ENCODE results near the gene ZBTB4.

ZBTB4 gene

GRCh38 chr17:7467498-7467897 lies 11.9 kb downstream of the ZBTB4 start:
- no peak for DNase-seq

GRCh38 chr17:7466639-7467341 lies 12.6 kb downstream of the ZBTB4 start:
- no peak for DNase-seq

GRCh38 chr17:7466318-7466638 lies 13.2 kb downstream of the ZBTB4 start:
- DNase-seq = no peak

- no peak for DNase-seq
These were observed 13.7 kb downstream of the ZBTB4 start for GRCh38 chr17:7465597-7466275.

- no peak for DNase-seq
These were observed 15.3 kb downstream of the ZBTB4 start for GRCh38 chr17:7464081-7464480.

DNA sequence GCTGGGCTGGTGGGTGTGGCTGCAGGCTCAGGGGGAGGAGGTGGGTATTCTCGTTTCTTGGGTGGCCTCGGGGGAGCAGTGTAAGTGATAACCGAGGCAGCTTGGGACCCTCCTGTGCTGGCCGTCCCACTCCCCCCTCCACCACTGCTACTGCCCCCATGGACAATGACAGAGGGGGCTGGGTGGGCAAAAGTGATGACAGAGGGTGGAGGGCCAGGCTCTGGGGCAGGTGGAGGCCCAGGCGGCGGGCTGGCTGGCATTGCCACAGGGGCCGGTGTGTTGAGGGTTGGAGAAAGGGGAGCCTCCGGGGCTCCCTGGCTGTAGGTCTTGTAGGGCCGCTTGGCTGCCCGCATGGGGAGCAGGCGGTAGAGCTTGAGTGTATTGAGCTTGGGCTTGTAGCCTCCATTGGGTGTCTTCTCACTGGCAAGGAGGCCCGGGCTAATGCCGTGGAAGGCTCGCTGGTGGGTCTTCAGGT lies 16.0 kb downstream of the ZBTB4 start:
- no peak for DNase-seq

DNA sequence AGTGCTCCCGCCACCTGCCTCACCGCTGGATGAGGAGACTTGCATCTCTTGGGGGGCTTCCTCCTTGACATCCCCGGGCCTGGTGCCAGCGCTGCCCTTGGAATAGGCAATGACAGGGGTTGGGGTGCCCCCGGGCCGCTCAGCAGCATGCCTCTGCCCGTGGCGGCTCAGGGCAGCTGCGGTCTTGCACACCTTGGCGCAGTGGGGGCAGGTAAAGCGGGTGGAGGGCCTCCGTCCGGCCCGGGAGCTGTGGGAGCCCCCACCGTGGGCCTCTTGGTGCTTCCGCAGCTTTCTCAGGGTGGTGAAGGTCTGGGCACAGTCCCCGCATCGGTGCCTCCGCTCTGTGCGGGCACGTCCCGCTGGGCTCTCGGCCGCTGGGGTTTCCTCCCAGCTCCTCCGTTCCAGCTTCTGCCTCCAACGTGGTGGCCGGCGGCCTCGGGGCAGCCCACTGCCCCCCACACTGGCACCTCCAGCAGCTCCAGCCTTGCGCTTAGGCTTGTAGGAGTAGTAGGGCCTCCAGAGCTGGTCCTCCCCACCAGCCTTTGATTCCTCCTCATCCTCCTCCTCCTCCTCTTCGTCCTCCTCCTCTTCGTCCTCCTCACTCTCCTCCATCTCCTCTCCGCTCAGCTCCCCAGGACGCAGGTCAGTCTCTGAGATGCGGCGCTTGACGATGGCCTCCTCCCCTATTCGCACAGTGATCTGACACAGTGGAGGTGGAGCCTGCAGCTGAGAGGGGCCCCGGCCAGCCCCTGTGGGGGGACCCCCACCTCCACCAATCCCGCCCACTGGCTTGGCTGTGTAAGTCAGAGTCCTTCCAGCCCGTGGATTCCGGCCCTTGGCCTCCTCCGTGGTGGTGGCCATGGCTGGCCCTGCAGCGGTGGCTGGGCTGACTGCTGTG lies 16.7 kb downstream of the ZBTB4 start:
- no peak for DNase-seq

DNA sequence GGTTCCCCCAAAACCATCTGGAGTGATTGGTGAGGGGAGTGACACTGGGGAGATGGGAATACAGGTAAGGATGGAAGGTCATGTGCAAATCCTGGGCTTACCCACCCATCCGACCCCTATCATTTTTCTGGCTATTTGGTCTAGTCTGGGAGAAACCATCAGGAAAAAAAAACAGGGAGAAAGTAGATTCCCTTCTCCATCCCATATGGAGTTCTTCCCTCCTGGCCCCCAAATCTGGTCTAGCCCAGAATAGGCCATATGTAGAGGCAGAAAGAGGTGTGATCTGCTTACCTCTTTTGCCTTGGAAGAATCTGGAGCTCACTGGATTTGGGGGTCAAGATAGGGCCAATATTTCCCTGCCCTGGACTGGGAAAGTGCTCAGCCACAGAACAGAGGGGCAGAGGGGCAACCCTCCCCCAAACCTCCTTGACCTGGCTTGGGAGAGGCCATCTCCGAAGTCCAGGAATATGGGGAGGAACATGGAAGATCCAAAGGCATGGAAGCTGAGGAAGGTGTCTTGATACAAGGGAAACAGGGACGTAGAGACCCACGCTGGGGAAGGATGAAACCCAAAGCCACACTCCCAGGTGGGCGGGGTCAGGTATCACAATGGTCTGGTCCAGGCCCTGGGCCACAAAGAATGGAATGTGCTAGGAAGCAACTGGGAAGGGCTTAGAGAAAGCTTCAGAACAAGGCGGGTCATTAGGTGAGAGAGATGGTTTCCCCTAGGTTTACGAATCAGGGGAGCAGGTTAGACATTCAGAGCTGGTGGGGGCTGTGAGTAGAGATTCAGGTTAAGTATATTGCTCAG lies 18.4 kb downstream of the ZBTB4 start:
- DNase-seq = no peak

GRCh38 chr17:7459961-7460545 lies 19.4 kb downstream of the ZBTB4 start:
- no peak for DNase-seq

DNA sequence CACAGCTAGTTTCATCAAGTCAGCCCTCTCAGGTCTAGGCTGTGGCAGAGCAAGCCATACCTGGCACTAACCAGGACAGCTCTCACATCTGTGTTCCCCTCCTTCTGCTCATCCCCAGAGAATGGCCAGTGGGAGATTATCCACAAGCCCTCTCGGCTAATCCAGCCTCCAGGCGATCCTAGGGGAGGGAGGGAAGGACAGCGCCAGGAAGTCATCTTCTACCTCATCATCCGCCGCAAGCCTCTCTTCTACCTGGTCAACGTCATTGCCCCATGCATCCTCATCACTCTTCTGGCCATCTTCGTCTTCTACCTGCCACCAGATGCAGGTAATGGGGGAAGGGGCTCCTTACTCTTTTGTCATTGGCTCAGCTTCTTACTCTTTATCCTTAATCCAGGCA lies 31.0 kb downstream of the ZBTB4 start:
- no peak for DNase-seq

GRCh38 chr17:7445619-7445968 lies 33.8 kb downstream of the ZBTB4 start:
- DNase-seq = no peak

- DNase-seq = peak; percentile 54
These were observed 34.5 kb downstream of the ZBTB4 start, which contains the start of gene CHRNB1 for GRCh38 chr17:7444682-7445618. CHRNB1 (plus strand) TSS chr17:7445061; CDS start chr17:7445128, 67 bp downstream.

DNA sequence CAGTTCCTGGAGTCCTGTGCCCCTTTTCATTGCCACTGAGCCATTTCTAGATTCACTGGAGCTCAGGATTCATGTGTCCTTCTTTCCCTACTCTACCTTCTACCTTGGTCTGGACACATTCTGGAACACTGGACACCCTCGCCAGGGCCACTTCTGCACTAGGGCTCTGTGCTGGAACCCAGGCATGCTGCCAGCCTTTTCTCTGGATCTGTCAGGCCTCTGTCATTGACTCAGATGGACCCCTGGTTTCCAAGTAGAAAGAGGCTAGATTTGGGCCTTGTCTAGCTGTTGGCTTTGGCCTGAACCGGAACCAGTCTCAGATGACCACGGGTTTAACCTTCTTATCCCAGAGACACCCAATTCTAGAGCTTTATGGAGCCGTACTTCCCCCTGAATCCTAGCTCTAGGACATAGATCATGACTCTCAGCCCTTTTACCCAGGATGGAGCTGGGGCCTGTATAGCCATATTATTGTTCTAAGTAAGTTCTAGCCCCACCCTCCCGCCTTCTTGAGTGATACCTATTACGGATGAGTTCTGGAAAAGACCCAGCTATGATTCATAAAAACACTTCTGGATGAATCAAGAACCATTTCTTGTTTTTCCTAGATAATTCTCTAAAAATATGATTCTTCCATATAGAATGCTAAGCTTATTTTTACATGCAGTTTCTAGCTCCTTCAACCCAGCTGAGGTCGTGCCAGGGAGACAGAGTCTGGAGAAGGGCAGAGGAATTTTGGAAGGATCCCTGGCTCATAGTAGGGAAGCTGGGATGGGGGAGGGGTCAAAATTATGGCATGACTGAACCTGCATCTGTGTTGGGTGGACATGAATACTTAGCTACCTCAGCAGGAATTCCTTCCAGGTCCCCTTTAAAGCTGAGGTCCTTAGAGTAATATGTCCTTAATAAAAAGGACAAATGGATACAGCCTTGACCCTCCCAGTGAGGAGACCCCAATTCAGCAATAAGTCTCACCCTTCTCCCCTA lies 35.6 kb downstream of the ZBTB4 start:
- DNase-seq = no peak

DNA sequence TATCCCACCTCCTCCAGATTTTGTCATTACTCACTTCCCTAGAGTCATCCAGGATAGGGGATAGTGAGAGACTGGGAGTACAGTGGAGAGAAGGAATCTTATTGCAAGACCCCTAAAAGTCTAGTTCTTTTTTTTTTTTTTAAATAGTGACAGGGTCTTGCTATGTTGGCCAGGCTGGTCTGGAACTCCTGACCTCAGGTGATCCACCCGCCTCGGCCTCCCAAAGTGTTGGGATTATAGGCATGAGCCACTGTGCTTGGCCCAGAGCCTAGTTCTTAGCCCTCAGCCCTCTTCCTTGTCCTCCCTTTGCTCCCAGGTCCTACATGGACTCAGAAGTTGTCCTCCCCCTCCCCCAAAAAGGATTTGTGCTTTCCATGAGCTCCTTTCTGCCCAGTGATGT lies 37.3 kb downstream of the ZBTB4 start:
- no peak for DNase-seq

GRCh38 chr17:7441266-7441665 lies 38.2 kb downstream of the ZBTB4 start:
- no peak for DNase-seq

GRCh38 chr17:7440834-7441195 lies 38.6 kb downstream of the ZBTB4 start:
- DNase-seq = no peak

DNA sequence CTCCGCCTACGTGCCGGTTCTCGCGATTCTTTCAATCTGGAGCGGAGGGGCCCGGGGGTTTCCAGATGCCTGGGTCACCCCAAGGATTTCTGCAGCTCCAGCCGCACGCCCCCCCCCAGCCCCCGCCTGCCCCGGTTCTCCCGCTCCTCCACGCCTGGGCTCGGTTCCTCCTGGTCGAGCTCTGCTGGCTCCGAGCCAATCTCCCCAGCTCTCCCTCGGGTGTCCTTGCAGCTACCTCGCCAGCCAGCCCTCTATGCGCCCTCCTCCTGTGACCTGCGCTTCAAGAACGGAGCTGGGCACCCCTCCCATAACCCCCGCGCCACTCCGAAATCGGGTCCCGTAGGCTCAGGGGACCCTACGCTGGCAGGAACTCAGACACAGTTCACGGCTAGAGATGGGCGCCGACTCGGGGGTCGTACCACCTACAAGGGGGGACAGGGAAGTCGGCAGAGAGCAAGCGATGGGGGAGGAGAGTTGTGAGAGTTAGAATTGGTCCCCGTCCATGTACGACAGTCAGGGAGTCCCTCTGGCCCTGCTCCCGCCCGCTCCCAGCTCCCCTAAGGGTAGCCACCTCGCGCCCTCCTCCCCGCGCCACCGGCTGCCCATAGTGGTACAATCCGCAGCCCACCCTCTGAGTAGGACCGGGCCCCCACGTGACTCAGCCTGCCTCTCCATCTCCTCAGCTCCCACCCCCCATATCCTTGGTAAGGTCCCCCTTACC lies 39.2 kb downstream of the ZBTB4 start:
- DNase-seq = peak; percentile 42

GRCh38 chr17:7439462-7440112 lies 39.8 kb downstream of the ZBTB4 start, which contains the start of gene FGF11:
FGF11 (plus strand) TSS chr17:7439512; CDS start chr17:7439621, 109 bp downstream.
- no peak for DNase-seq

All from NCI-H2171 (cell line).